H1 (cell line): ENCODE results near the gene STEAP1B. TPM values are rescaled to one million over a fixed set of nuclear protein-coding genes. Genes with fewer than 3 reads are reported as not detected.

ENCODE experiments used
- CTCF ChIA-PET: fragments of 300-600 bp; sonication (Branson Sonifier 250); formaldehyde crosslinking; loops from one replicate; lab custom pipeline; 2021; ENCODE audit not compliant: partially characterized antibody; lab: Charles Lee
- POLR2A ChIA-PET: fragments of 300-600 bp; sonication (Branson Sonifier 250); formaldehyde crosslinking; loops from one replicate; lab custom pipeline; 2021; ENCODE audit warnings: inconsistent platforms; ENCODE audit not compliant: partially characterized antibody; lab: Charles Lee
- DNase-seq, 2 experiments: peaks; one replicate each; pipeline versions ENCODE4 v3.0.0 to v3.0.0-alpha.2; 2010 to 2022; ENCODE audit warnings: low spot score in 2 of 2, low read depth in 1 of 2, mixed read lengths in 1 of 2
- FAIRE-seq: peaks from 2 replicates; lab custom pipeline; 2011; peaks lifted over from hg19 to GRCh38; lab: Jason Lieb, UNC
- H2AFZ ChIP-seq: 2 replicates; pipeline ENCODE4 v1.8.1; 2012; ENCODE audit warnings: low read length, inconsistent platforms
- H2AK5ac ChIP-seq: 2 replicates; pipeline ENCODE4 v1.6.1; 2013; ENCODE audit warnings: low read depth, low read length
- H2BK120ac ChIP-seq: replicated peaks from 2 replicates; pipeline ENCODE3; 2013; ENCODE audit warnings: low read depth, low read length, inconsistent platforms
- H2BK12ac ChIP-seq: 2 replicates; pipeline ENCODE4 v1.6.1; 2013; ENCODE audit warnings: low read depth, low read length
- H2BK15ac ChIP-seq: 2 replicates; pipeline ENCODE4 v1.6.1; 2013; ENCODE audit warnings: low read length
- H2BK20ac ChIP-seq: 2 replicates; pipeline ENCODE4 v1.6.1; 2013; ENCODE audit warnings: low read length
- H2BK5ac ChIP-seq: 2 replicates; pipeline ENCODE4 v1.6.1; 2013; ENCODE audit warnings: low read depth, low read length
- H3K14ac ChIP-seq: 2 replicates; pipeline ENCODE4 v1.6.1; 2013; ENCODE audit warnings: inconsistent platforms; ENCODE audit not compliant: insufficient read length
- H3K18ac ChIP-seq: 2 replicates; pipeline ENCODE4 v1.6.1; 2013; ENCODE audit warnings: low read length; ENCODE audit errors: extremely low read depth
- H3K23ac ChIP-seq: 2 replicates; pipeline ENCODE4 v1.6.1; 2013; ENCODE audit warnings: inconsistent platforms; ENCODE audit not compliant: insufficient read length
- H3K23me2 ChIP-seq: 2 replicates; pipeline ENCODE4 v1.6.1; 2013; ENCODE audit warnings: low read depth, low read length
- H3K27ac ChIP-seq: 2 replicates; pipeline ENCODE4 v1.6.1; 2011; ENCODE audit warnings: low read depth, low read length, inconsistent platforms
- H3K27me3 ChIP-seq, 4 experiments: replicated peaks in 1 of 4; 1 replicate in 1 of 4; 2 replicates in 3 of 4; pipeline versions ENCODE4 v1.6.1 to v1.8.1; 2011 to 2013; ENCODE audit warnings: low read length in 3 of 4, mild to moderate bottlenecking in 3 of 4, inconsistent platforms in 2 of 4, mixed read lengths in 2 of 4, moderate library complexity in 1 of 4; ENCODE audit not compliant: control insufficient read depth in 3 of 4, insufficient read depth in 3 of 4; ENCODE audit errors: extremely low read depth in 1 of 4
- H3K36me3 ChIP-seq, 4 experiments: 2 replicates each; pipeline versions ENCODE4 v1.6.1 to v1.8.1; 2011 to 2013; ENCODE audit warnings: mild to moderate bottlenecking in 4 of 4, low read length in 3 of 4, moderate library complexity in 2 of 4, control low read depth in 1 of 4, inconsistent platforms in 1 of 4; ENCODE audit not compliant: insufficient read depth in 4 of 4, control insufficient read depth in 2 of 4
- H3K4ac ChIP-seq: replicated peaks from 2 replicates; pipeline ENCODE3; 2013; ENCODE audit warnings: low read length, low read depth, mixed read lengths, inconsistent platforms; ENCODE audit not compliant: insufficient read length
- H3K4me1 ChIP-seq, 4 experiments: replicated peaks in 1 of 4; 1 replicate in 1 of 4; 2 replicates in 3 of 4; pipeline versions ENCODE4 v1.6.1 to v1.8.1; 2011 to 2013; ENCODE audit warnings: low read length in 3 of 4, inconsistent platforms in 2 of 4, mixed read lengths in 1 of 4; ENCODE audit not compliant: insufficient read depth in 4 of 4, control insufficient read depth in 3 of 4
- H3K4me2 ChIP-seq, 2 experiments: 2 replicates each; pipeline versions ENCODE4 v1.6.1 to v1.8.1; 2011 to 2013; ENCODE audit warnings: low read depth in 2 of 2, low read length in 2 of 2, control low read depth in 1 of 2, inconsistent platforms in 1 of 2, mild to moderate bottlenecking in 1 of 2; ENCODE audit not compliant: insufficient read depth in 1 of 2
- H3K4me3 ChIP-seq, 4 experiments: fragments of 200-600, 300-600 bp in 1 of 4; sonication (generic), shearing (Covaris generic), sonication (Bioruptor Twin) in 1 of 4; 2 replicates each; pipeline versions ENCODE4 v1.5.1 to v1.8.1; 2011 to 2016; ENCODE audit warnings: low read length in 4 of 4, low read depth in 3 of 4, control low read depth in 2 of 4, inconsistent platforms in 2 of 4, mild to moderate bottlenecking in 2 of 4, mixed read lengths in 1 of 4, moderate library complexity in 1 of 4; ENCODE audit not compliant: insufficient read depth in 2 of 4; ENCODE audit errors: extremely low read depth in 1 of 4
- H3K56ac ChIP-seq: replicated peaks from 2 replicates; pipeline ENCODE3; 2013; ENCODE audit warnings: low read depth, mild to moderate bottlenecking, mixed read lengths, low read length, inconsistent platforms; ENCODE audit not compliant: insufficient read length
- H3K79me1 ChIP-seq: 2 replicates; pipeline ENCODE4 v1.6.1; 2013; ENCODE audit warnings: low read depth, low read length, control low read depth
- H3K79me2 ChIP-seq, 2 experiments: 2 replicates each; pipeline versions ENCODE4 v1.6.1 to v1.8.1; 2012 to 2013; ENCODE audit warnings: low read length in 2 of 2, mild to moderate bottlenecking in 2 of 2, inconsistent platforms in 1 of 2; ENCODE audit not compliant: insufficient read depth in 2 of 2, control insufficient read depth in 1 of 2
- H3K9ac ChIP-seq, 4 experiments: replicated peaks in 1 of 4; 1 replicate in 1 of 4; 2 replicates in 3 of 4; pipeline versions ENCODE4 v1.6.1 to v1.8.1; 2011 to 2013; ENCODE audit warnings: low read depth in 3 of 4, low read length in 3 of 4, control low read depth in 2 of 4, mild to moderate bottlenecking in 2 of 4, moderate library complexity in 2 of 4, inconsistent platforms in 1 of 4; ENCODE audit errors: extremely low read depth in 1 of 4
- H3K9me3 ChIP-seq, 2 experiments: 2 replicates each; pipeline versions ENCODE4 v1.6.1 to v1.8.1; 2012 to 2013; ENCODE audit warnings: mild to moderate bottlenecking in 2 of 2, moderate library complexity in 2 of 2, control low read depth in 1 of 2, inconsistent platforms in 1 of 2, low read depth in 1 of 2, low read length in 1 of 2, mixed read lengths in 1 of 2; ENCODE audit not compliant: insufficient read depth in 2 of 2
- H4K20me1 ChIP-seq, 2 experiments: replicated peaks in 1 of 2; 2 replicates each; pipeline versions ENCODE3 to v1.8.1; 2011 to 2013; ENCODE audit warnings: inconsistent platforms in 2 of 2, low read length in 2 of 2, mild to moderate bottlenecking in 1 of 2; ENCODE audit not compliant: insufficient read depth in 2 of 2, control insufficient read depth in 1 of 2
- H4K5ac ChIP-seq: 2 replicates; pipeline ENCODE4 v1.6.1; 2013; ENCODE audit warnings: low read length, low read depth, mixed read lengths, inconsistent platforms; ENCODE audit not compliant: insufficient read length
- H4K8ac ChIP-seq: 2 replicates; pipeline ENCODE4 v1.8.0; 2013; ENCODE audit warnings: mild to moderate bottlenecking, moderate library complexity, low read length, inconsistent platforms; ENCODE audit not compliant: insufficient read depth; ENCODE audit errors: extremely low read depth
- H4K91ac ChIP-seq: replicated peaks from 2 replicates; pipeline ENCODE3; 2013; ENCODE audit warnings: low read length, mixed read lengths, inconsistent platforms; ENCODE audit not compliant: insufficient read length
- FOSL1 ChIP-seq: IDR thresholded peaks from 2 replicates; pipeline ENCODE4 v1.6.1; 2011; ENCODE audit warnings: mild to moderate bottlenecking, low read depth, low read length, moderate library complexity; ENCODE audit not compliant: insufficient read depth
- GTF2F1 ChIP-seq: IDR thresholded peaks from 2 replicates; pipeline ENCODE4 v1.6.1; 2012; ENCODE audit warnings: low read depth, low read length, improper control_type of control experiment, borderline replicate concordance
- MAFK ChIP-seq: IDR thresholded peaks from 2 replicates; pipeline ENCODE4 v1.6.1; 2012; ENCODE audit warnings: low read depth, mild to moderate bottlenecking, improper control_type of control experiment, low read length
- MAX ChIP-seq: IDR thresholded peaks from 2 replicates; pipeline ENCODE4 v1.6.1; 2012; ENCODE audit warnings: inconsistent platforms
- ZNF274 ChIP-seq: IDR thresholded peaks from 2 replicates; pipeline ENCODE4 v1.7.0; 2012; ENCODE audit warnings: low read length, borderline replicate concordance; ENCODE audit errors: extremely low read depth
- WGBS, 2 experiments: shearing (Covaris generic) in 1 of 2; methylation state at CpG; one replicate each; pipeline versions ENCODE4 v1.1.6 to v1.1.7; 2013 to 2015; ENCODE audit warnings: low lambda C conversion rate in 2 of 2, mixed read lengths in 2 of 2, inconsistent platforms in 1 of 2, low coverage in 1 of 2, missing lambda C conversion rate in 1 of 2; ENCODE audit not compliant: insufficient replicate concordance in 2 of 2, insufficient coverage in 1 of 2, insufficient read length in 1 of 2; ENCODE audit errors: extremely low coverage in 1 of 2, missing lambda C conversion rate in 1 of 2; 5-methylcytosine and 5-hydroxymethylcytosine counted together
- polyA plus RNA-seq, 7 experiments: library from polyadenylated mRNA; depleted of rRNA in 3 of 7; stranded (reverse) in 5 of 7; unstranded in 2 of 7; fragments of >200 nt in 5 of 7; fragments of 200-250 nt in 2 of 7; gene quantifications; 1 replicate in 5 of 7; 2 replicates in 1 of 7; 4 replicates in 1 of 7; pipeline versions ENCODE4 v1.2.1 to v1.2.3, GENCODE V29; 2011 to 2013; ENCODE audit warnings: missing spikeins in 2 of 7, mixed read lengths in 2 of 7
- total RNA-seq: library from RNA; stranded (reverse); fragmentation: NEBNext Ultra II Directional; extraction: Animal tissue kit (Norgen Biotek cat#: 25700); gene quantifications from 2 replicates; pipeline ENCODE4 v1.2.1, GENCODE V29; 2021

STEAP1B gene
- total and polyA plus RNA-seq, 2 of the 8 experiments (the other 6 are each of a cell fraction or from before 2014, with no cell fraction given) = 5.4 to 8.7 TPM

GRCh38 chr7:22477876-22478450, 22.0 kb downstream of the STEAP1B start:
- no peak overlapping the region for H3K27ac ChIP-seq
- H2BK5ac ChIP-seq = no peak overlapping the region
- H3K27me3 ChIP-seq = no peaks in the 10 kb centered on the region
- CTCF ChIA-PET = interaction anchor here (0.6 to 1.5 kb wide), 7 partner anchors 26 to 533 kb away, joined by 3 to 8 read pairs (median 3); no protein-coding TSS in a partner anchor
- H2BK12ac ChIP-seq = no peak overlapping the region
- H3K9ac ChIP-seq = no peak overlapping the region
- no peak overlapping the region for H2AK5ac ChIP-seq
- H3K79me2 ChIP-seq = no peaks in the 10 kb centered on the region
- no peak overlapping the region for H4K91ac ChIP-seq
- WGBS, 2 experiments = 69% methylated on average over 10 of the region's 10 CpGs; no CpG with 5 or more reads in 1 of the 2 experiments
- no peaks in the 10 kb centered on the region for H4K20me1 ChIP-seq
- FAIRE-seq = no peak
- no peak overlapping the region for H3K4ac ChIP-seq
- H3K4me3 ChIP-seq = no peak overlapping the region
- H2BK15ac ChIP-seq = no peak overlapping the region
- H4K8ac ChIP-seq = no peak overlapping the region
- no peak overlapping the region for H3K56ac ChIP-seq
- no peaks in the 10 kb centered on the region for H3K4me1 ChIP-seq
- H3K9me3 ChIP-seq = no peaks in the 10 kb centered on the region
- H3K36me3 ChIP-seq = no peaks in the 10 kb centered on the region
- no peak for DNase-seq
- no peaks in the 10 kb centered on the region for H3K79me1 ChIP-seq
- H3K23me2 ChIP-seq = no peaks in the 10 kb centered on the region
- H2BK20ac ChIP-seq = no peak overlapping the region
- no peak overlapping the region for H3K18ac ChIP-seq
- no peak overlapping the region for H2AFZ ChIP-seq
- H3K23ac ChIP-seq = no peak overlapping the region
- no peak overlapping the region for H2BK120ac ChIP-seq
- no peak overlapping the region for H4K5ac ChIP-seq
- H3K14ac ChIP-seq = no peak overlapping the region
- POLR2A ChIA-PET = no interaction called here
- H3K4me2 ChIP-seq = no peak overlapping the region
- TF ChIP-seq ZNF274 = no peak
- TF ChIP-seq MAX = no peak
- no peak for TF ChIP-seq MAFK
- TF ChIP-seq FOSL1 = no peak
- no peak for TF ChIP-seq GTF2F1
